Gastroesophageal sphincter (tissue), 3 donors: Measurements from ENCODE around the gene ORAI2.

ENCODE experiments used
- EP300 ChIP-seq: sonication (generic); formaldehyde crosslinking; IDR thresholded peaks from one replicate; pipeline ENCODE4 v1.6.1; 2017; ENCODE audit warnings: antibody characterized with exemption, mild to moderate bottlenecking
- POLR2A ChIP-seq, 2 donors: fragments of 450-650 bp; IDR thresholded peaks; one replicate each; pipeline ENCODE4 v1.6.1; 2017; ENCODE audit warnings: antibody characterized with exemption in 2 of 2, mild to moderate bottlenecking in 2 of 2, moderate library complexity in 1 of 2
- POLR2AphosphoS5 ChIP-seq: sonication (generic); formaldehyde crosslinking; IDR thresholded peaks from one replicate; pipeline ENCODE4 v1.6.1; 2017; ENCODE audit warnings: antibody characterized with exemption
- TF ChIP-seq, protein P1 (sequence below), 4 experiments: fragments of 200-600 bp in 2 of 4; fragments of 450-650 bp in 2 of 4; sonication (generic) in 1 of 4; IDR thresholded peaks; one replicate each; pipeline ENCODE4 v1.5.1; 2017 to 2019; ENCODE audit warnings: antibody characterized with exemption in 4 of 4, mild to moderate bottlenecking in 2 of 4, moderate library complexity in 2 of 4

DNA sequence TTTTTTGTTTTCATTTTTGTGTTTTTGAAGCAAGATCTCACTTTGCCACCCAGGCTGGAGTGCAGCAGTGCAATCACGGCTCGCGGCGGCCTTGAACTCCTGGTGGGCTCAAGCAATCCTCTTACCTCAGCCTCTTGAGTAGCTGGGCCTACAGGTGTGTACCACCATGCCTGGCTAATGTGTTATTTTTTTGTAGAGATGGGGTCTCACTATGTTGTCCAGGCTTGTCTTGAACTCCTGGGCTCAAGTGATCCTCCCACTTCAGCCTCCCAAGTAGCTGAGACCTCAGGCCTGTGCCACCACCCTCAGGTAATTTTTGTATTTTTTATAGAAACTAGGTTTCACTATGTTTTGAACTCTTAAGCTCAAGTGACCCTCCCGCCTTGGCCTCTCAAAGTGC, 22.5 kb upstream of the ORAI2 start:
- TF ChIP-seq POLR2AphosphoS5 (no peak), EP300 (no peak), POLR2A (IDR thresholded peaks at IDR 0.05) (no peak)
- TF ChIP-seq, protein P1, sequence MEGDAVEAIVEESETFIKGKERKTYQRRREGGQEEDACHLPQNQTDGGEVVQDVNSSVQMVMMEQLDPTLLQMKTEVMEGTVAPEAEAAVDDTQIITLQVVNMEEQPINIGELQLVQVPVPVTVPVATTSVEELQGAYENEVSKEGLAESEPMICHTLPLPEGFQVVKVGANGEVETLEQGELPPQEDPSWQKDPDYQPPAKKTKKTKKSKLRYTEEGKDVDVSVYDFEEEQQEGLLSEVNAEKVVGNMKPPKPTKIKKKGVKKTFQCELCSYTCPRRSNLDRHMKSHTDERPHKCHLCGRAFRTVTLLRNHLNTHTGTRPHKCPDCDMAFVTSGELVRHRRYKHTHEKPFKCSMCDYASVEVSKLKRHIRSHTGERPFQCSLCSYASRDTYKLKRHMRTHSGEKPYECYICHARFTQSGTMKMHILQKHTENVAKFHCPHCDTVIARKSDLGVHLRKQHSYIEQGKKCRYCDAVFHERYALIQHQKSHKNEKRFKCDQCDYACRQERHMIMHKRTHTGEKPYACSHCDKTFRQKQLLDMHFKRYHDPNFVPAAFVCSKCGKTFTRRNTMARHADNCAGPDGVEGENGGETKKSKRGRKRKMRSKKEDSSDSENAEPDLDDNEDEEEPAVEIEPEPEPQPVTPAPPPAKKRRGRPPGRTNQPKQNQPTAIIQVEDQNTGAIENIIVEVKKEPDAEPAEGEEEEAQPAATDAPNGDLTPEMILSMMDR (IDR thresholded peaks at IDR 0.05), result no peak
